HPDE6-E6E7 (cell line): ENCODE data around the gene CARHSP1.
"Not testable (repeated sequence)": the region's sequence is repeated elsewhere in the genome, so short reads cannot be mapped to it uniquely, and the experiment has no call there.

Experiments
- DNase-seq: peaks from one replicate; pipeline ENCODE4 v3.0.0; 2011; ENCODE audit warnings: missing footprints; ENCODE audit errors: extremely low spot score

Gene CARHSP1

GRCh38 chr16:8872071-8872470 is 3.3 kb upstream of the CARHSP1 start:
- no peak for DNase-seq

GRCh38 chr16:8869988-8870241 is 1.1 kb upstream of the CARHSP1 start:
- DNase-seq = not testable (repeated sequence)

DNA sequence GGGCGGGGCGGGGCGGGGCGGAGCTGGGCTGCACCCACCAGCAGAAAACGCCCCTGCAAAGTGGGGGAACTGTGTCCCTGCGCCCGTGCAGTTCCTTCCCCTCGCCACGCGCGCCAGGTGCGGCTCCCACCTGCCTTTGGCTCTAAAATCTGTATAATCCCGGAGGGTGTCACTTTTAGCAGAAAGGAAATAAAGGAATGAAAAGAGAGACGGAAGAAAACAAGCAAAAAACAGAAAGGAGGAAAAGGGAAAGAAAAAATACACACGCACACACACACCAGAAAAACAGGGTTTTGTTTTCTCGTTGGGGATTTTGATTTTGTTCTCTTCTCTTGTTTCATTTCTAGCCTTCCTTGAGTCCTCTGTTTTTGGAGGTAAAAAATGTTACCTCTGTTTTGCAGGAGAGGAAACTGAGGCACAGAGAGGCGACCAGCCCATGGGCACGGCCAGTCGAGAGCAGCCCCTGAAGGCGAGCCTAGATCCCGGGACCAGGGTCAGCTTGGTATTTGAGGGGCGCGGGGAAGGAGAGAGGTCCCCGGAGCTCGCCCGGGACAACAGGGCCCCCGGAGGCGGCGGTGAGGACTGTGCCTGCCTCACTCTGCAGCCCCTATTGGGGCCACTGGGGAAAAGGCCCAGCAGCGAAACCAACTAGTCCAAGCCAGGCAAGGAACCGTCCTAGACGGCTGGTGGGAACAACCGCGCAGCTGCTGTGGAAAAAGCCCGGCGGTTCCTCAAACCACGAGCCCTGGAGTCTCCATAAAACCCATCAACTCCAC is 594 bp upstream of the CARHSP1 start:
- DNase-seq = no peak

DNA sequence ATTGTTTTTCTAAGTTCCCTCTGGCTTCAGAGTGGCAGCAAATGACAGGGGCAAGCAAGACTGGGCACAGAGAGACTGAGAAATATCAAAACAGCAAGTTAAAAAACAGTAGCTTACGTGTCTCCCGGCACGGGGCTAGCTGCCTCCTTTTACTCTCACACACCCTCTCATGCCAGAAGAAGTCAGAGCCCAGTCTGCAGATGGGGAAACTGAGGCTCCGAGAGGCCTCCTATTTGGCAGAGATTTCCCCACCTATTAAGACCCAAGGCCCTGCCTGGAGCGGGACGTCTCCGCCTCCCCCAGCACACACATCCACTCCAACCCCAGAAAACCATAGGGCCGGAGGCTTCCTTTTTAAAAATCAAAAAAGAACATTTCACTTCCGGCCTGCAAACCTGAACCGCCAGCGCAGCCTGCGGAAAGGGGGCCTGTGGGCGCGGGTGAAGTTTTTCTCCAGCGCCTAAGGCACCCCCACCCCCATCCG is 832 bp downstream of the CARHSP1 start:
- no peak for DNase-seq

- DNase-seq = no peak
These were observed 1.4 kb downstream of the CARHSP1 start for GRCh38 chr16:8867216-8867931.

DNA sequence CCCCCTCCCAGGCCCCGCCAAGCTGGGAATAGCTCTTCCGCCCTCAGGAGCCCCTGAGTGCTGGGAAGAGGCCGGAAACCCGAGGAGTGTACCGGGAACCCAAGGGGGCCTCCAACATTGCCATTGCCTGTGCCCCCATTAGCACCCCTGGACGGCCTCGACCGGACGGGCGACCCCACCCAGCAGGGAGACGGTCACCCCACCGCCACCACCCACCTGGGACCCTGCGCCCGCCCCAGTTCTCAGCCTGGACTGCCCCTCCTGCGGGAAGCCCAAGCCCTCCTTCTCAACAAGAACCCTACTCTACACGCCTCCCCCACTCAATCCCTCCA is 2.0 kb downstream of the CARHSP1 start:
- DNase-seq = no peak

- no peak for DNase-seq
These were observed 2.5 kb downstream of the CARHSP1 start for GRCh38 chr16:8866118-8866883.

GRCh38 chr16:8865145-8865882 is 3.5 kb downstream of the CARHSP1 start:
- DNase-seq = no peak

DNA sequence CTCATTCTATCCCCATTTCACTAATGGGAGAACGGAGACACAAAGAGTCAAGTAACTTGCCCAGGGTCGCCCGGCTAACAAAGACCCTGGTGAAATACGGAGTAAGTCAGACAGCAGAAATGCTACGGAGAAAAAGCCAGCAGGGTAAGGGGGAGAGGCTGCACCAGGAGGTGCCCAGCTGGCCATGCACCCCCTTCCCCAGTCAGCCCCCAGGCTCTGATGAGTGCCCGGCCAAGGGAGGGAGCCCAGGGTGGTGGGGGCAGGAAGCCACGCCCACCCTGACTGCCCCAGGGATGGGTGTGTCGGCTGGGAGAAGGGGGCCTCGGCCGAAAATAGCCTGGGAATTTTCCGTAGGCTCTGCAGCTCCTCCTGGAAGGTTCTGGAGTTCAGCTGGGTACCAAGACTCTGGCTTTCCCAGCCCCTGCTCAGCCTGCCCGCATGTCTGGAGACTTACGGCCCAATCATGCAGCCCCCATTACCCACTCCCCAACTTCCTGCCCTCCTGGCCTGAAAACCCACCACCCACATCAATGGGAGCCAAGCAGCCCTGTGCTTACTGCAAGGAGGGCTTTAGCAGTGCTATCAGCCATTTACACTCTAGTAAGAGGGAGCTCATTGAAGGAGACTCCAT is 4.2 kb downstream of the CARHSP1 start:
- DNase-seq = no peak

GRCh38 chr16:8863594-8864424 is 5.0 kb downstream of the CARHSP1 start:
- no peak for DNase-seq

GRCh38 chr16:8862309-8863130 is 6.3 kb downstream of the CARHSP1 start:
- DNase-seq = no peak

- DNase-seq = no peak
These were observed 7.1 kb downstream of the CARHSP1 start for GRCh38 chr16:8861563-8862308.

GRCh38 chr16:8859913-8860881 is 8.6 kb downstream of the CARHSP1 start:
- no peak for DNase-seq

DNA sequence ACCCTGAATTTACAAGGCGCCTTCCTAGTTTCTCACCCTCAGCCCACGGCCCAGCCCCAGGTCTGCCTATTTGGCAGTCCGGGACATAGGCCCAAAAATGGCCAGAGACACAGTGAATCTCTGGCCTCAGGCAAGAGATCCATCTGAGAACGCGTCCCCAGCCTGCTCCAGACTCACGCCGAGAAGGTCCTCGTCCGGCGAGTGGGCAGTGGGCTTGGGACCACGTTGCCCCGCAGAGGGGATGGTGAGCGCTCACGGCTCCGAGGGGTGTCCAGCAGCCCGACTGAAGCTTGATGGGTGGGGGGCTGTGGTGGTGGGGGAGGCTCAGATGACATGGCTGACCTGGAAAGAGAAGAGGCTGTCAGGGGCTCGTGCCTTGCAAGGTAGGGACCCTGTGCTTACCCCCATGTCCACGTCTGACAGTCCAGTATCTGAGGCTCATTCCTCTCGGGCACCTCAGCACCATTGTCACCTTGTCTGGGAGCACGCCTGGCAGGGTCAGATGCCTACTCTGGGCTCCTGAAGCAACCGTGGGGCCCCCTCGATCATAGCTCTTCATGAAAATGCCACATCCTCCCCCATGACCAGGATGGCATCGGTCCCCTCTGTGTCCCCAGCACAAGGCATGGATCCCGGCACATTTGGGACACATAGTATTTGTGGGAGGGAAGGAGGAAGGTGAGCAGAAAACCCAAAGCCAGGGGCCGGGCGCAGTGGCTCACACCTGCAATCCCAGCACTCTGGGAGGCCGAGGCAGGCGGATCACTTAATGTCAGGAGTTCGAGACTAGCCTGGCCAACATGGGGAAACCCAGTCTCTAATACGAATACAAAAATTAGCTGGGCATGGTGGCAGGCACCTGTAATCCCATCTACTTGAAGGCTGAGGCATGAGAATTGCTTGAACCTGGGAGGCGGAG is 9.6 kb downstream of the CARHSP1 start:
- DNase-seq = no peak

GRCh38 chr16:8855972-8856371 is 12.8 kb downstream of the CARHSP1 start:
- no peak for DNase-seq

GRCh38 chr16:8855051-8855786 is 13.6 kb downstream of the CARHSP1 start:
- DNase-seq = no peak
